ENCODE data around the gene ERCC6L2. TPM values are rescaled to one million over a fixed set of nuclear protein-coding genes. Genes with fewer than 3 reads are reported as not detected.

Gene ERCC6L2
- total RNA-seq, 1 donor: 28.3 TPM

DNA sequence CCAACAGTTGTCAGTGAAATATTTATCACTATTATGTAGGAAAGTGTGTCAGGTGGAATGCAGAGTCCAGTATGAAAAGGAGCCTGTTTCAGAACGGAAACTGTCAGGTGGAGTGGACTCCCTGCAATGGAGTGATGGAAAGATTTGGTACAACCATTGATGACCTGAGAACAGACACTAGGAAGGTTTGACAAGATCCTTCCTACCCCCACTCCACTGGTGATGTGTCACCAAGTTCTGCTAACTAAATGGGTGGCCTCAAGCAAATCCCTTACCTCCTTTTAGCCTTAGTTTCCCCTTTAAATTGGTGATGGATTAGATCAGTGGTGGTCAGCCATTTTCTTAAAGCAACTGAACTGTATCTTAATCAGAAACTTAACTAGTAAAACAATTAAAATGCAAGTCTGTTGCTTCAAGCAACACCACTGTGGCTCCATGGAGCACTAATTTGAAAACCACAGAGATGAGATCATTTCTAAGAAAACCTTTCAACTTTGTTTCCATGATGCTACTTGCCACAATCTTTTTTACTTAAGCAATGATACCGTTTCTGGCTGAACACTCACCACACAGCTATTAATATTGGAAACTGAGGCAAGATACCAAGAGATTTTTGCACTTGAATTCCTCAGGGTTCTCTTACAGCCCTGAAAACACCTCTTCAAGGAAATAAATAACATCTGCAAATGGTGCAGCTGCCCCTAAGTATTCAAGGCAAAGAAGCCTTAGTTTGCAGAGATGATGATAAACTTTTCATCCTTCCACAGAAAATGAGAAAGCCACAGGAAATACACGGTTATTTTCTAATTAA, 140.6 kb downstream of the ERCC6L2 start:
- no peak for DNase-seq (ENCODE audit: low read depth in 2 of 3, low spot score in 2 of 3)

Small RNA genes lying within 50 kb of the gene (small RNA-seq; reads per million reads assigned to genes)
- not detected for gene RNA5SP289
- 2.2 reads per million, percentile 70 among the genes with 10 or more reads in this experiment for gene RNU2-46P

All from hematopoietic multipotent progenitor cell (in vitro differentiated cells).